Gastrocnemius medialis (tissue), 4 donors: Measurements from ENCODE around the gene MSI2.

Source experiments
- POLR2A ChIP-seq, 2 donors: fragments of 450-650 bp; IDR thresholded peaks; one replicate each; pipeline ENCODE4 v1.6.1; 2017; ENCODE audit warnings: antibody characterized with exemption in 2 of 2, mild to moderate bottlenecking in 2 of 2, moderate library complexity in 2 of 2
- TF ChIP-seq, protein P1 (sequence below), 5 experiments: fragments of 450-650 bp in 3 of 5; fragments of 200-600 bp in 2 of 5; sonication (generic) in 2 of 5; IDR thresholded peaks in 4 of 5; conservative IDR thresholded peaks in 1 of 5; 1 replicate in 4 of 5; 2 replicates in 1 of 5; pipeline ENCODE4 v1.5.1; 2016 to 2019; ENCODE audit warnings: antibody characterized with exemption in 5 of 5, mild to moderate bottlenecking in 3 of 5, moderate library complexity in 3 of 5

DNA sequence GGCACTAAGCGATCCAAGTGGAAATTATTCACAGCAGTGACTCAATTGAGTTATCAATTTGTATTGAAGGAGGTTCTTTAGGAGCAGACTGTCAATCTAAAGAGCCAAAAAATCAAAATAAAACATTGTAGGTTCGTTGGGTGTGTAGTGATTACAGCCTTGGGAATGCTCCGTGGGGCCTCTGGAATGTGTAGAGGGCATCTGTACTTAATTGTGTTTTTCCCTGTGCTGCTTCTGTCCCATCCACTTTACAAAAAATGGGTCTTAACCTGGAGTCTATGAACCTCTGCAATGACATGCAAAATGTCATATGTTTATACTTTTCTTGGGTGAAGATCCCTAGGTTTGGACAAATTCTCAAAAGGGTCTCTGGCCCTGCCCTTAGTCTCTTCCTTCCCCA, 273.7 kb downstream of the MSI2 start:
- no peak for TF ChIP-seq POLR2A (IDR thresholded peaks at IDR 0.05)
- TF ChIP-seq, protein P1, sequence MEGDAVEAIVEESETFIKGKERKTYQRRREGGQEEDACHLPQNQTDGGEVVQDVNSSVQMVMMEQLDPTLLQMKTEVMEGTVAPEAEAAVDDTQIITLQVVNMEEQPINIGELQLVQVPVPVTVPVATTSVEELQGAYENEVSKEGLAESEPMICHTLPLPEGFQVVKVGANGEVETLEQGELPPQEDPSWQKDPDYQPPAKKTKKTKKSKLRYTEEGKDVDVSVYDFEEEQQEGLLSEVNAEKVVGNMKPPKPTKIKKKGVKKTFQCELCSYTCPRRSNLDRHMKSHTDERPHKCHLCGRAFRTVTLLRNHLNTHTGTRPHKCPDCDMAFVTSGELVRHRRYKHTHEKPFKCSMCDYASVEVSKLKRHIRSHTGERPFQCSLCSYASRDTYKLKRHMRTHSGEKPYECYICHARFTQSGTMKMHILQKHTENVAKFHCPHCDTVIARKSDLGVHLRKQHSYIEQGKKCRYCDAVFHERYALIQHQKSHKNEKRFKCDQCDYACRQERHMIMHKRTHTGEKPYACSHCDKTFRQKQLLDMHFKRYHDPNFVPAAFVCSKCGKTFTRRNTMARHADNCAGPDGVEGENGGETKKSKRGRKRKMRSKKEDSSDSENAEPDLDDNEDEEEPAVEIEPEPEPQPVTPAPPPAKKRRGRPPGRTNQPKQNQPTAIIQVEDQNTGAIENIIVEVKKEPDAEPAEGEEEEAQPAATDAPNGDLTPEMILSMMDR (IDR thresholded peaks at IDR 0.05 in 4 of 5, conservative IDR thresholded peaks at IDR 0.05 in 1 of 5): no peak
